Muscle of back (tissue), 11 donors: ENCODE results near the gene ZNF101. TPM values are rescaled to one million over a fixed set of nuclear protein-coding genes. Genes with fewer than 3 reads are reported as not detected.
A peak's percentile ranks its signal among the peaks of the same experiment; 100 is the strongest.

ENCODE experiments used
- DNase-seq, 3 donors: peaks; one replicate each; pipeline versions ENCODE4 v3.0.0 to v3.0.0-alpha.2; 2013
- polyA plus RNA-seq, 10 donors: library from polyadenylated mRNA; unstranded; fragments of 120-200 nt; gene quantifications; one replicate each; pipeline ENCODE4 v1.2.1, GENCODE V29; 2013; ENCODE audit not compliant: insufficient read length in 10 of 10

Gene ZNF101
- polyA plus RNA-seq, 10 donors, result 4.8 to 8.2 (median 6.9) TPM

GRCh38 chr19:19710506-19710905, 41.9 kb downstream of the ZNF101 start:
- DNase-seq, result no peak

DNA sequence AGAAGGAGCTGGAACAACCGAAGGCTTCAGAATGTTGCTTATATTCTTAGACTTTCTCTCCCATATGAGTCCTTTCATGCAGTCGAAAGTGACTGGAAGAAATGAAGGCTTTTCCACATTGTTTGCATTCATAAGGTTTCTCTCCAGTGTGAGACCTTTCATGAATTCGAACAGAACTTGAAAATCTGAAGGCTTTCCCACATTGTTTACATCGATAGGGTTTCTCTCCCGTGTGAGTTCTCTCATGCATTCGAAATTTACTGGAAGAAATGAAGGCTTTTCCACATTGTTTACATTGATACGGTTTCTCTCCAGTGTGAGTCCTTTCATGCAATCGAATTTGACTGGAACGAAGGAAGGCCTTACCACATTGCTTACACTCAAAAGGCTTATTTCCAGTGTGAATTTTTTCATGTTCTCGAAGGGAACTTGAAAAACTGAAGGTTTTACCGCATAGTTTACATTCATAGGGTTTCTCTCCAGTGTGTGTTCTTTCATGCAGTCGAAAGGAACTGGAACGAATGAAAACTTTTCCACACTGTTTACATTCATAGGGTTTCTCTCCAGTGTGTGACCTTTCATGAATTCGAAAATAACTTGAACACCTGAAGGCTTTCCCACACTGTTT, 42.8 kb downstream of the ZNF101 start:
- DNase-seq, result no peak

DNA sequence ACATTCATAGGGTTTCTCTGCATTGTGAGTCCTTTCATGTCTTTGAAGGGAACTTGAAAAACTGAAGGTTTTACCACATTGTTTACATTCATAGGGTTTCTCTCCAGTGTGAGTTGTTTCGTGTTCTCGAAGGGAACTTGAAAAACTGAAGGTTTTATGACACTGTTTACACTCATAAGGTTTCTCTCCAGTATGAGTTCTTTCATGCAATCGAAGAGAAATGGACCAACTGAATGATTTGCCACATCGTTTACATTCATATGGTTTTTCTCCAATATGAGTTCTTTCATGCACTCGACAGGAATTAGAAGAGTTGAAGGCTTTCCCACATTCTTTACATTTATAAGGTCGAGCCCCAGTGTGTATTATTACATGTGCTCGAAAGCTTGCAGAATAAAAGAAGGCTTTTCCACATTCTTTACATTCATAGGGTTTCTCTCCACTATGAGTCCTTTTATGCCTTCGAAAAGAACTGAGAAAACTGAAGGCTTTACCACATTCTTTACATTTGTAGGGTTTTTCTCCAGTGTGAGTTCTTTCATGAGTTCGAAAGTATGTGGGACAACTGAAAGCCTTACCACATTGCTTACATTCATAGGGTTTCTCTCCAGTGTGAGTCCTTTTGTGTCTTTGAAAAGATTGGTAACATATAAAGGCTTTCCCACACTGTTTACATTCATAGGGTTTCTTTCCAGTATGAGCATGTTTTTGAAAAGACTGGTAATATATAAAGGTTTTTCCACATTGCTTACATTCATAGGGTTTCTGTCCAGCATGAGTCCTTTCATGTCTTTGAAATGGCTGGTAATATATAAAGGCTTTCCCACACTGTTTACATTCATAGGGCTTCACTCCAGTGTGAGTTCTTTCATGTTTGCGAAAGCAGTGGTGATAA, 43.5 kb downstream of the ZNF101 start:
- DNase-seq, result no peak

GRCh38 chr19:19719798-19720197, 51.2 kb downstream of the ZNF101 start:
- DNase-seq, result no peak

GRCh38 chr19:19721896-19722295, 53.3 kb downstream of the ZNF101 start:
- DNase-seq, result no peak

GRCh38 chr19:19732579-19733501, 64.2 kb downstream of the ZNF101 start, which contains the start of gene ZNF14:
Gene ZNF14, minus strand, starts transcription at chr19:19733112. Its CDS starts 154 bp downstream, at chr19:19732958.
- peak; percentile 93 to 97 (median 95) for DNase-seq

Other genes with a start within 250 kb of the ZNF101 start
- gene TSSK6, start 153.3 kb upstream of the ZNF101 start, polyA plus RNA-seq, result under 1 TPM; 0.29 to 0.75 (median 0.42) TPM
- gene NDUFA13, start 152.6 kb upstream of the ZNF101 start, polyA plus RNA-seq, result 100 to 1,000 TPM; 146 to 246 (median 175) TPM
- gene YJEFN3, start 139.9 kb upstream of the ZNF101 start, polyA plus RNA-seq, result 10 to 100 TPM in 1 of 10 donors, 1 to 10 TPM in 9; 2.8 to 11.4 (median 5.8) TPM
- gene CILP2, start 130.6 kb upstream of the ZNF101 start, polyA plus RNA-seq, result 10 to 100 TPM in 1 of 10 donors, 1 to 10 TPM in 6, under 1 TPM in 3; 0.36 to 10.8 (median 3.6) TPM
- 1 to 10 TPM in 9 of 10 donors, under 1 TPM in 1; 0.87 to 3.0 (median 1.8) TPM for gene PBX4, start 50.2 kb upstream of the ZNF101 start, polyA plus RNA-seq
- gene LPAR2, start 40.6 kb upstream of the ZNF101 start, polyA plus RNA-seq, result 10 to 100 TPM in 1 of 10 donors, 1 to 10 TPM in 9; 2.8 to 11.6 (median 4.6) TPM
- 1 to 10 TPM; 1.9 to 4.9 (median 2.9) TPM for gene GMIP, start 25.2 kb upstream of the ZNF101 start, polyA plus RNA-seq
- gene ATP13A1, start 5.2 kb upstream of the ZNF101 start, polyA plus RNA-seq, result 10 to 100 TPM; 16.8 to 32.3 (median 26.9) TPM
- 1 to 10 TPM; 4.2 to 6.0 (median 5.2) TPM for gene ZNF14, start 64.3 kb downstream of the ZNF101 start, polyA plus RNA-seq
- gene ZNF506, start 152.9 kb downstream of the ZNF101 start, polyA plus RNA-seq, result 10 to 100 TPM; 11.7 to 22.9 (median 17.5) TPM
- 10 to 100 TPM; 11.3 to 18.4 (median 12.6) TPM for gene ZNF253, start 197.0 kb downstream of the ZNF101 start, polyA plus RNA-seq
- gene ZNF93, start 232.1 kb downstream of the ZNF101 start, polyA plus RNA-seq, result 10 to 100 TPM in 9 of 10 donors, 1 to 10 TPM in 1; 7.5 to 15.4 (median 10.7) TPM